GM21619 (cell line): Measurements from ENCODE around the gene RNU7-1.

Experiments
- ATAC-seq: cut with Tn5 transposase; IDR thresholded peaks from one replicate; pipeline ENCODE4 v1.9.1; 2021; ENCODE audit not compliant: unreplicated experiment

Gene RNU7-1

DNA sequence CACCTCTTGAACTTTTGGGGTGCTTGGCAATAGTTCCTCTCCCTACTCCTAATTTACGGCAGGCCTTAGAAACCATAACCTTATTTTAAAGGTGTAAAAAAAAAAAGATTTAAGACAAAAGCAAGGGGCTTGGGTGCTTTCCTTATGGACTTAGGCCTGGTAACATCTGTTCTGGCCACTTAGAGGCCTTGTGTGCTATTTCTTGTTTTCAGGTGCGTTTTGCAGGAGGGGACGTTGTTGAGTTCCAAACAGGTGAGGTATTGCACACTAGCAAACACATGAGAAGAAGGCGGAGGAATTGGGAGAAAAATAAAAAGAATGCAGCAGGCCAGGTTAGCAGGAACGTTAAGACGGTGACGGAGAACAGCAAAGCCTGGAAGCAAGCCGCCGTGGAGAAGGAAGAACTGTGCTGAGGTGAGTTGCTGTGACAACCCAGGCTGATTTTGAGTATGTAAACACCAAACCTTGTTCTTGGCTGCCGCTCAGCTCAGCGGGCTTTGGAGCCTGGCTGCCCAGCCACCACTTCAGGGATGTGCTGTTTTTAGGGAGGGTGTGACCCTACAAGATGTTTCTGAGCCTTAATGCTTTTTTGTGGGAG, 44.4 kb downstream of the RNU7-1 start:
- ATAC-seq, result no peak
